ENCODE data around the gene C1GALT1. TPM values are rescaled to one million over a fixed set of nuclear protein-coding genes. Genes with fewer than 3 reads are reported as not detected.

C1GALT1 gene
- total and polyA plus RNA-seq, 2 donors (not counting 3 experiments of a cell fraction or from before 2014, with no cell fraction given), result 18.3 to 31.1 TPM

GRCh38 chr7:7231000-7231399 is 48.7 kb downstream of the C1GALT1 start:
- CTCF ChIA-PET, result interaction anchor here (0.7 to 1.3 kb wide), 2 partner anchors 9 to 24 kb away, joined by 3 to 5 read pairs; no protein-coding TSS in a partner anchor
- BruUV-seq (replicated peaks), result no TSS peak
- FAIRE-seq (no peak), DNase-seq (ENCODE audit: low read depth, low spot score) (no peak)
- H3K27ac ChIP-seq (ENCODE audit: insufficient read depth, low read depth, low read length), result no peak overlapping the region
- no peak overlapping the region for H3K9ac ChIP-seq (replicated peaks; ENCODE audit: extremely low read depth, insufficient read depth, low read length)
- dilution Hi-C loops (cut with MboI; ENCODE audit: extremely low pct_ligation_motif_present, low sequenced_read_pairs), result no loop called here
- H3K9me1 ChIP-seq (replicated peaks; ENCODE audit: control insufficient read depth, extremely low read depth, insufficient read depth, low read length), result peaks cover 2% of the 10 kb centered on the region
- H3K4me3 ChIP-seq (replicated peaks in 1 of 3; ENCODE audit: insufficient read depth in 1 of 3, low read depth in 1 of 3, low read length in 3 of 3), result no peak overlapping the region
- H3K36me3 ChIP-seq (ENCODE audit: control insufficient read depth in 2 of 2, extremely low read depth in 1 of 2, insufficient read depth in 2 of 2, low read length in 2 of 2), result no peaks in the 10 kb centered on the region
- no peaks in the 10 kb centered on the region for H3K9me3 ChIP-seq (replicated peaks; ENCODE audit: control insufficient read depth, insufficient read depth, low read length)
- H3K79me2 ChIP-seq (ENCODE audit: control insufficient read depth, insufficient read depth, low read length), result peaks cover 4% of the 10 kb centered on the region
- POLR2A ChIA-PET, result no interaction called here
- H4K20me1 ChIP-seq (replicated peaks; ENCODE audit: control insufficient read depth, extremely low read depth, insufficient read depth, low read length), result no peaks in the 10 kb centered on the region
- peaks cover 6% of the 10 kb centered on the region for H3K4me1 ChIP-seq (ENCODE audit: control insufficient read depth, extremely low read depth, insufficient read depth, low read length)
- TF ChIP-seq GATA2 (IDR thresholded peaks at IDR 0.05; ENCODE audit: insufficient read depth, insufficient read length, low read depth, low read length) (no peak), POLR2AphosphoS5 (IDR thresholded peaks at IDR 0.05; ENCODE audit: insufficient read depth, low read depth, low read length) (no peak), MAX (IDR thresholded peaks at IDR 0.05; ENCODE audit: insufficient read depth, insufficient read length) (no peak), CTCF (IDR thresholded peaks at IDR 0.05; ENCODE audit: extremely low read depth in 1 of 2, insufficient read depth in 1 of 2, low read depth in 1 of 2, low read length in 2 of 2) (no peak), FOS (IDR thresholded peaks at IDR 0.05; ENCODE audit: borderline replicate concordance, insufficient read depth, low read length) (no peak), EZH2 (IDR thresholded peaks at IDR 0.05; ENCODE audit: borderline replicate concordance, low read depth, low read length, severe bottlenecking) (no peak), MYC (IDR thresholded peaks at IDR 0.05; ENCODE audit: low read depth, low read length) (no peak), JUN (IDR thresholded peaks at IDR 0.05; ENCODE audit: borderline replicate concordance, insufficient read depth, insufficient read length, low read depth) (no peak), POLR2A (IDR thresholded peaks at IDR 0.05; ENCODE audit: low read depth, low read length) (no peak)
- intact Hi-C loops (cut with micrococcal nuclease), result no loop called here
- no peak overlapping the region for H2AFZ ChIP-seq (ENCODE audit: low read depth, low read length)
- H3K27me3 ChIP-seq (ENCODE audit: control insufficient read depth in 2 of 2, insufficient read depth in 2 of 2, low read length in 2 of 2), result no peaks in the 10 kb centered on the region
- H3K4me2 ChIP-seq (ENCODE audit: insufficient read depth, low read length), result no peak overlapping the region

Data from endothelial cell of umbilical vein (primary cell).